HL-60/S4 treated with phorbol 12-myristate 13-acetate at 8.2 ng/mL for 4 days and 3 days (cell line): ENCODE measurements around the gene CDH23.

Experiments used
- in situ Hi-C: fragments of 300-500 bp; cut with MboI; formaldehyde crosslinking; loops from 2 replicates; pipeline ENCODE4 v1.15.0; 2022; ENCODE audit warnings: low sequenced_read_pairs

CDH23 gene

DNA sequence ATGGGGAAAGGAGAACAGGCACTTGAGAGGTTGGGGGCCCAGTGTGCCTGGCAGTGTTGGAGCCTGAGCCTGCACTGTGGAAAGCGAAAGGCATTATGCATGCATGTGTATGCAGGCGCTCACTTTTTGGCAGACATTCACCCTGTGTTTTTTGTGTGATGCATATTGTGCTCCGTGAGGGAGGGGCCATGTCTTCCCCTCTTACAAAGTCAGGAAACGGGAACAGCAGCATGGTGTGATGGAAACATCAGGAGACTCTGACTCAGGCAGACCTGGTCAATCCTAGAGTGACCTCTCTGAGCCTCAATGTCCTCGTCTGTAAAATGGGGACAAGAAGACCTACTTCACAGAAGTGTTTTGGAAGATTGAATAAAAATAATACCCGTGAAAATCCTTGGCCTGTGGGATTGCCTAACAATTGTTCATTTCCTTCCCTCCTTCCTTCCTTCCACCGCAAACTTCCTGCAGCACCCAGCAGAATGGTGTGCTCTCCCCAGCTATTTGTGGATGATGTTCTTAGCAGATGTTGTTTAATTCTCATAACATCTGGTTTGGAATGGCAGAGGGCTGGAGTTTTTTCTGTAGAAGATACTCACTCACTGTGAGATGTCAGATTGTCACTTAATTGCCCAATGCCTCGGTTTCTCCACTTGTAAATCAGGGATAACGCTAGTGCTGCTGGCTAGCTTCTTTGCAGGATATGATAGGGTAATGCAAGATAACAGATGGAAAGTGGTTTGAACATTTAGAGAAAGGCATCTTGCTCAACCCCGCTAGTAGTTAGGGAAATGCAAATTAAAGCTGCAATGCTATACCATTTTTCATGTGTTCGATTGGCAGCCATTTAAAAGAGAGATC lies 39.8 kb downstream of the CDH23 start:
- in situ Hi-C loops, result no loop called here

DNA sequence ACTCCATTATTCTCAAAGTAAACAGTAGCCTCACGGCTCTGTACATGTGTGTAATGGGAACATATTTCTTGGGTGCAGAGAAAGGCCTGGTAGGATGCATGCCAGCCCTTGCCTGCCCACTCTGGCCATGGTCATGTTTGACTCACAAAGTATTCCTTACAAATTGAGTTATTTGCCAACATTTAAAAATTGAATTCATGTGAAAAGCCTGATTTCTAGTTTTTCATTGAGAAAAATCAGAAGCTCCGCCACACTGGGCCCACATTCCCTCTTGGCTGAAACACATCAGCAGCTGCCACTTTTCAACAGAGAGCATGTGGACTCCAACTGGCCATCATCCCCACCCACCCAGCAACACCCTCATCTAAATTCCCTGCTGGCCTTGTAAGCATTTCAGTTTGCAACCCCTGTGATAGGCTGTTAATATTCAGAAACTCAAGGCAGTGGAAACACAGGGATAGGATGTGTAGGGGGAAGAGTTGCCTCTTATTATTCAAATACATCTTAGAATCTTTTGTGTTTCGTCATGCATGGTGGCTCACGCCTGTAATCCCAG lies 40.9 kb downstream of the CDH23 start:
- in situ Hi-C loops, result no loop called here

DNA sequence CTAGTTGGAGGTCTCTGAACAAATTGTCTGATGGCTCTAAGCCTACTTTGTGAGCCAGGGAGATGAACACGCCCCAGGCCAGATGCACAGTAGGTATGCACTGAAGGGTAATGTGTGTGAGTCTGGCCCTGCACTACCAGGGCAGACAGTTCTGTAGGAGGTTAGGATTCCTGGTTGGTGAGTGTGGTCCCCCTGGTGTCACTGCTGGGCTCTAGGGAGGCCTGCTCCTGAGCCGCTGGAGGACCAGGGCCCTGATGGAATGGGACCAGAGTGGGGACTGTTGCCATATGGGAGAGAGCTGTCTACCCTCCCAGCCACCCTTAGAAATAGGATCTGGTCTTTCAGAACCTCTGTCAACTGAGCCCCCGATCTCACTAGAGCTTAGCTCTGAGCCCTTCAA lies 42.0 kb downstream of the CDH23 start:
- in situ Hi-C loops, result no loop called here

DNA sequence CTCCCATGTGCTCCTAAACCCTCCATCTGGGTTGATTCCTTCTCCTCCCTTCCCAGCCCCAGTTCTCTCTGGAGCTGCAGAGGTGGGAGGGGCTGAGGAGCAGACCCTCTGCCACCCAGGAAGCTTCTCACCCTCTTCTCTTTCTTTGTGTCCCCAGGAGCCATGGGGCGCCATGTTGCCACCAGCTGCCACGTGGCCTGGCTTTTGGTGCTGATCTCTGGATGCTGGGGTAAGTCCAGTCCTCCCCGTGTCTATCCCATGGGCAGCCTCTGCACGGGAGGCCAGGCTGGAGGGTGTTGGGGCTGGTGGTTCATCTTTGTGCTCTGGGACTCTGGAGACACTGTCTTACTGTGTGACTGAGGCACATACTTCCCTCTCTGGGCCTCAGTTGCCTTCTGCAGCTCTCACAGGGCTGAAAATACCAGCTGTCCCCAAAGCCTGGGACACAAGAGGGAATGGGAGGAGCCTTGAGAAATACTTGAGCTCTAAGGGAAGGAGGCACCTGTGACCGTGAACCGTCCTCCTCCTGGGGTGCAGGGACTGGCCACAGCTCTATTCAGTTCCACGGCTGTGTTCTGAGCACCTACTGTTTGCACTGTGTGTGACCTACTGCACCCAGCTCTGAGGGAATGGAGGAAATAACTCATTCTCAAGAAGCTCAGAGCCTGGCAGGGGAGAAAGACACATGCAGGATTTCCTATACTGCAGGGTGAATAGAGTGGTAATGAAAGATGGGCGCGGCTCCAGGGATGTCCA lies 43.1 kb downstream of the CDH23 start:
- in situ Hi-C loops, result no loop called here

DNA sequence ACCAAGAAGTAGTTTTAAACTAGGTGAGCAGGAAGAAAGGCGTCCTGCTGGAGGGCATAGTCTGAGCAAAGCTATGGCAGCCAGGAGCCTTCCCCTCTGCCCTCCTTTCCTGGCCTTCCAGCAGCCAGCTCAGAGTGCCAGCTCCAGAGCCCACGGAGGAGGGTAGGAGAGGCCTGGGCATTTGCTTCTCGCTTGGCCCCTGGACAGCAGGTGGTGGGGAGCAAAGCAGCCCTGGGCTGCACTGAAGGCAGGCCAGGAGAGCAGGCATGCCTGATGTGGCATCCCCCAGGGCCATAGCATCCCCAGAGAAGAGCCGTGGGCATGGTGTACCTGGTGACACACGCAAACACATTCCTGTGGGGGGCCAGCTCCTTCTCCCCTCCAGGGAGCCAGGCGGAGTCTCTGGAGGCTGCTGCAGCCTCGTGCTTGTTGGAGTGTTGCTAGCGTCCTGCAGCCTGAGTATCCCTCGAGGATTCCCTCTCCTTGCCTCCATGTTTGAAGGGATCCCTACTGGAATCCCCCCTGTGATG lies 43.9 kb downstream of the CDH23 start:
- in situ Hi-C loops, result no loop called here

DNA sequence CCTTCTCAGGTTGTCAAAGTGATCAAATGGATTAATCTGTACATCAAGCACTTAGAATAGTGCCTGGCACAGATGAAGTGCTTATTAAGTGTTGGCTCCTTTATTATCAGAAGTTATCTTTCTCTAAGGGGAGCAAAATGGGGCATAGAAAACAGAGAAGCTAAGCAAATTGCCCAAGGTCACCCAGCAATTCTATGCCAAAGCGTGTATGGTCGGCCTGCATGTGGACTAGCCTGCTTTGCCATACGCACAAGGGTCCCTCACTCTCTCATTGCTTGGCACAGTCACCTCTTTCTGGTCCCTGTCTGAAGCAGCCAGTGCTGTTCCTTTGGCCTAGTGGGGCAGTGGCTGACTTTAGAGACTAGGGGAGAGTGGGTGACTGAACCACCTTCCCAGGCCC lies 45.3 kb downstream of the CDH23 start:
- in situ Hi-C loops, result no loop called here

DNA sequence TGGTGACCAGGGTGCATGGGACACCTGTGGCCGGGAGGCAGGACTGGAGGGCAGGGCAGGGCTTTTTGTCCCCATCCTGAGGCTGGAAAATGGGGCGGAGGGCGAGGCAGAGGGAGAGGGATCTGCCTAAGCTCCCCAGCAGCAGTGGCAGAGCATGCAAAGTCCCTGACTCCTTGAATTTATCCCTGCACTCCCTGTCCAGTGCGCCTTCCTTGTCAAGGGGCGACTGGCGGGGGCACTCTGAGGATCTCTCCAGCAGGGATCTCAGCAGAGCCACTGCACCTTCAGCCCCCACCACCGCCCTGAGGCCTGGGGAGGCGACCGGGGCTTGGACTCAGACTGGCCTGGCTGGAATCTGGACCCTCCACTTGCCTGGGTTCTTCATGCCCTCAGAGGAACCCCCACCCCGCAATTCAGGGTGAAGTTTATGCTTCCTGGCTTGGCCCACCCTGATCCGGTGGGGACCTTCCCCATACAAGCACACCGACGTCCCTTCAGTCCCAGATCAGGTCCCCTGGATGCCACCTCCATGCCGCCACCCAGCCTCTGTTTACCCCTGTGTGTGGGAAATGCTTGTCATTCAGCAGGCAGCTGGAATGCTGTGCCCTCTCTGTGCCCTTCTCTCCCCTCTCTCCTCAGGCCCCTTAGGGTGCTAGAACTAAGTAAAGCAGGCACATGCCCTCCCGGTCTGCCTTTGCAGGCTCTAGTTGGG lies 46.3 kb downstream of the CDH23 start:
- in situ Hi-C loops, result no loop called here

DNA sequence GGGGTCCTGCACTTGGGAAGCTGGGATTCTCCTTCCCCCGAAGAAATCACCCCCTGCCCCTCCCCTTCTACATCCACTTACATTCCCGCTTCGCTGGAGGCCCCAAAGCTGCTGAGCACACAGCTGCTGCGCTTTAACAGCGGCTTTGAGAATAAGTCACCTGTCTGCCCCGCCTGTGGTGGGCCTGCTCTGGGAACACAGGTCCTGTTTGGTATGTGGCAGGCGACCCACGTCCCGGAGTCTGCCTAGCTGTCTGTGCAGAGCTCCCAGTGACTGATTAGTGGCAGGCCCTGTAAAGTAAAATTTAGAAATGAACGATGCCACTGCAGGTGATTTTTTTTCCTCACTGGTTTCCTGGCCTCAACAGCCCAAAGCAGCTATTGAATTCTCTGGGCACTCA lies 47.0 kb downstream of the CDH23 start:
- in situ Hi-C loops, result no loop called here

DNA sequence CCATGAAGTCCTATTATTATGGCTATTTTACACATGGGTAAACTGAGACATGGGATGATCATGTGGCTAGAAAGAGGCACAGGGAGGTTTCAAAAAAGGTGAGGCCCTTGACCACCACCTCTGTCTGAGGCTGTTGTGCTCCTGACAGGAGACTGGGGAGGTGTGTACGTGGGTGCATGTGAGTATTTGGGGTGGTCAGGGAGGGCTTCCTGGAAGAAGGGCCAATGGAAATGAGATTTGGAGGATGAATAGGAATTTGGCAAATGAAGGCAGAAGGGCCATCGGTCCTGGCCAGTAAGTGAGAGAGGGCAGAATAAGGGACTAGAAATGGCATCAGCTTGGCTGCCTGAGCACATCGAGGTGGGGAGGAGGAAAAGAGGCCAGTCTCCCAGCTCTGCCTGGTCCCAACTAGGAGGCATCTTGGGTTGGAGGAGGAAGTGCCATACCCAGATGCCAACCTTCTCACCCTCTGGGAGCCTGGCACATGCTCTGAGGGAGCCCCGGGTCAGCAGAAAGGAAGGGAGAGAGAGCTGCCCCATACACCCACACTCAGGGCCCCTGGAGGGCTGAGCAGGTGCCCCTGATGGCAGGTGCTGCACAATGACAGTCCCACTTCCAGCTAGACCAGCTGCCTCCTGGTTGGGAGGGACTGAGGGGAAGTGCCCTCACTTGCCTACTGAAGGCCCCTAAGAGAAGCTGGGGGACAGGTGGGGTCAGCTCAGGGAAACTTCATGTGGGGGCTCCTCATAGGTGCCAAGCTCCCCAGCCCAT lies 47.7 kb downstream of the CDH23 start:
- in situ Hi-C loops, result no loop called here

DNA sequence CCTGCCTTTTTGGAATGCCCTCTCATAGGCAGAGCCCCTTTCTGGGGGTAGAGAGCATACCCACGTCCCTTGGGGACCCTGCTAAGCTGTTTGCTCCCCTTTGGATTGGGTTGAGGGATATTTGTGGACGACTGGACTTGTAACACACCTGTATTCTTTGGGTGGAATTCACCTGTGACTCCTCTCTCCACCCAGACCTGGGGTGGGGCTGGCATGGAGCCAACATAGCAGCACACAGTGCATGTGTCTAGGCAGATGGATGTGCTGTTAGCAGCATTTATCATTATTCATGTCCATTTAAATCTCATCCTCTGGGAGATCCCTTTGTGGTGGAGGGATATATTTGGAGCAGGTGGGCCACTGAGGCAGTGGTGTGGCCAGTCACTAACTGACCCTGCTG lies 51.0 kb downstream of the CDH23 start:
- in situ Hi-C loops, result no loop called here

DNA sequence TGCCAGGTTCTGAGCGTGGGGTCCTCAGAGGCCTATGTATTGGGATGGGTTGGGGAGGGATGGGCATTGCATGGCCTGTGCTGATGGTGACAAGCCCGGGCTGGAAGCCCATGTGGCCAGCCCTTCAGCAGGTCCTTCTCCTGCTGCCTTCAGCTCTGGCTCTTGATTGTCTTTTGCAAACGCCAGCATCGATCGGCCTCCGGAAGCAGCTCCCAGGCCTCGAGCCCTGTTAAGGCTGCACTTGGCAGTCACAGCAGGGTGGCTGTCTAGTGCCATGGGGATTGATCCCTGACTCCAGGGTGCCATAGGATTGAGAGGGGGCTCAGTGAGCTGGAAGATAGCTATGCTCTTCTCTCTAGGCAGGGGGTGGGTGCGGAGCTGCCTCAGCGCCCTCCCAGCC lies 51.4 kb downstream of the CDH23 start:
- in situ Hi-C loops, result no loop called here

DNA sequence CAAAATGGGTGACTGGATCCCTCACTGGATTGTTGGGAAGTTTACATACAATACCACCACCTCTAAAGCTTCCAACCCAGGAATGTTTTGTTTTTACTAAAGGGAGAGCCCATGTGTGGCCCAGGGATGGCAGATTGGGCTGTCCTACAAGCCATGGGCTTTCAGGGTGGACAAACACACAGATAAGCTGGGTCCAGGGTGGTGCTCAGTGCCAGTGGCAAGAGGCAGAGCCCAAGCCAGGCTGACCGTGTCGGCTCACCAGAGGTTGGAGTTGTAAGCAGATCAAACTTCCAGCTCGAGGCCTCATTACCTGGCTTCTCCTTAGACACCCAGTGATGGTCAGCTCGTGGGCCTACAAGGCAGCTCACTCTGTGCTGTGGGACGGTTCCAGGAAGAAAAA lies 52.3 kb downstream of the CDH23 start:
- in situ Hi-C loops, result no loop called here

DNA sequence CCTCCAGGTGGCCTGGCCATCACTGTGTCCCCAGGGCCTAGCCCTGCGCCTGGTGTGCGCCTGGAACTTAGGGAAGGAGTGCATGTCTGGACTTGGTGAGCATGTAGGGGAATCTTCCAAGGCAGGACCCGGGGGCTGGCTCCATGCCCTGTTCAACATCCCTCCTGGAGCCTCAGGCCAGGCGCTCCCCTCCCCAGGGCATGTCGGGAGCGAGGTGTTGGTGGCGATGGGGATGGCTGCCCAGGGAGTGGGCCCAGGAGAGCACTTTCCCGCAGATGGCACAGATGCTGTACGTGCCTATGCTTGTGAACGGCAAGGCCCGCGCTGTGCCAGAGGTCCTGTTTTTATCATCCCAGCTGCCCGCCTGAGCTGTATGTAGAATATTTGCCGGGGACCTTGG lies 55.0 kb downstream of the CDH23 start:
- in situ Hi-C loops, result no loop called here

DNA sequence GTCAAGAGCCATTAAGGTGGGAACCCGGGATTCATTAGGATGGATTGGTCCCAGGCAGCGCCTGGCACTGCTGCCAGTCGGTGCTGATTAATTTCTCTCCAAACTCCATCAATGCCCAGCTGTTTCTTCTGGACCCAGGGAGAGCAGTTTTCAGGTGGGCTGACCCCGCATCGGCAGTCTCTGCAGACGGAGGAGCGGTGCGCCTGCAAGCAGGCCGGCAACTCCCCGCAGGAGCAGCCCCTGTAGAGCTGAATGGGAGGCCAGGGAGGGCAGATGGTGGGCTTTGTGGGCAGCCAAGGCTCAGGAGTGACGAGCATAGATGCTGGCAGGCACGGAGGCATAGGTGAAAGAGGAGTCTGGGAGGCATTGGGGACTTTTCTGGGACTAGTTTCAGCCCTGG lies 56.5 kb downstream of the CDH23 start:
- in situ Hi-C loops, result no loop called here

DNA sequence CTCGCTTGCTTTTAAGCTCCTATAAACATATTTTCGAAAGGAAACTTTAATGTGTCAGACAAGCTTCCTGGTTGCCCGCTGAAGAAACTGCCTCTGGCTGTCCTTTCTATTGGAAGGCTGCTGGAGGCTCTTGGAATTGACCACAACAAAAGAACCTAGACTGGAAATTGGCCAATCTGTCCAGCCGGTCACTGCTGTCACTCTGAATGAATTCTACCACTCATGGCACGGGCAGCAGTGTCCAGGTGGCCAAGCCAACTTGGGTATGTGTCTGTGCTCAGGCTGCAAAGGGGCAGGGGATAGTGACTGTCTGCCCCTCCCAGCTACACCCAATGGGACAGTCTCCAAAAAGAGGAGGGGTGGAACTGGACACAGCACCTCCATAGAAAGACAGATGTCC lies 57.6 kb downstream of the CDH23 start:
- in situ Hi-C loops, result no loop called here

DNA sequence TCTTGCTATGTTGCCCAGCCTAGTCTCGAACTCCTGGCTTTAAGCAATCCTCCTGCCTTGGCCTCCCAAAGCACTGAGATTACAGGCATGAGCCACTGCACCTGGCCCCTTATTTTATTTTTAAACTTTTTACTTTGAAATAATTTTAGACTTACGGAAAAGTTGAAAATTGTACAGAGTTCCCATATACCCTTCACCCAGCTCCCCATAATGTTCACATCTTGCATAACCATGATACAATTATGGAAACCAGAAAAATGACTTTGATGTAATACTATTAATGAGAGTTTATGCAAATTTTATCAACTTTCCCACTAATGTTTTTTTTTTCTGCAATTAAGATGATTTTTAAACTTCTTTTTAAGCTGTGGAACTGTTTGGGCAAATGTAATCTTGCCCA lies 58.3 kb downstream of the CDH23 start:
- in situ Hi-C loops, result no loop called here

DNA sequence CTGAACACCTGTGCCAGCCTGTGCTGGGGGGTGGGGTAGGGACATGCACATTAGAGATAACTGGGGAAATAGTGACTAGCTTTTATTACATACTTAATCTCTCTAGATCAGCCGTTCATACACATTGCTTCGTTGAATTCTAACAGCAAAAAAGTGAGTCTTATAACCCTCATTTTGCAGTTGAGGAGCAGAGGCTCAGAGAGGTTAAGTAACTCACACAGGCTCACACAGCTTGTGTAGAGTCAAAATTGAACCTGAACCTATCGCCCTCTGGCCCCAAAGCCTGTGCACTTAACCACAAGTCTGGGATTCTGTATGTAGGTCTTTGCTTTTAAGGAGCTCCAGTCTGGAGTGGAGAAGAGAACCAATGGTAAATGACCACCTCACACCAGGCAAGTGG lies 59.9 kb downstream of the CDH23 start:
- in situ Hi-C loops, result no loop called here

DNA sequence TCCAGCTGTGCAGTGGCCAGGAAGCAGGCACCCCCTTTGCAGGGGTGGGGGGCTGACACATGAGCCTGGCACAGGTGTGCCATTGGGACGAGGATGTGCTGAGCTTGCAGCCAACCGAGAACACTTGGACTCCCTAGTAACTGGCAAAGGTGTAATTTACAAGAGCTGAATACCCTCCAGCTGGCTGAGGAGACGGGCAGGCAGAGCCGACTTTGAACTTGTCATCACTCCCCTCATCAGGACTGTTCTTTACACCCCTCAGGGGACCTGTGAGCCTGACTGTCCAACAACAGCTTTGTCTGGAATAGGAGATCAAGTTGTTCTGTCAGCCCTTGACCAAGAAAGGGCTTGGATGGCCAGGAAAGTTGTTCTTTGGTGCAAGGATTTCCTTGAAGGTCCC lies 61.2 kb downstream of the CDH23 start:
- in situ Hi-C loops, result no loop called here

DNA sequence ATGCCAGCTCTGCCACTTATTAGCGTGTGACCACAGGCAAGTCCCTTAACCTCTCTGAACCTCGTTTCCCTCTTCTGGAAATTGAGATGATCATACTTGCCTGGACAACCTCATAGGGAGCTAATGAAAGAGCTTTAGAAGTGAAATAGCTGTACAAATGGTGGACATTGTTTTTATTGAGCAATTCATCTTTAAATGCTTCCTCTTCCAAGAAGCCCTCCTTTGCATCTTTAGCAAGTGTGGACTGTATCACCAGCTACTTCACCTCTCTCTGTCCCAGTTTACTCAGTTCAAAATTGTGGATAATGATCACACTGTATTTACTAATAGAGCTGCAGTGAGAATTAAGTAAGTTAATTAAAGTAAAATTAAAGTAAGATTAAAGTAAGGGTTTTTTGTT lies 61.7 kb downstream of the CDH23 start:
- in situ Hi-C loops, result no loop called here

DNA sequence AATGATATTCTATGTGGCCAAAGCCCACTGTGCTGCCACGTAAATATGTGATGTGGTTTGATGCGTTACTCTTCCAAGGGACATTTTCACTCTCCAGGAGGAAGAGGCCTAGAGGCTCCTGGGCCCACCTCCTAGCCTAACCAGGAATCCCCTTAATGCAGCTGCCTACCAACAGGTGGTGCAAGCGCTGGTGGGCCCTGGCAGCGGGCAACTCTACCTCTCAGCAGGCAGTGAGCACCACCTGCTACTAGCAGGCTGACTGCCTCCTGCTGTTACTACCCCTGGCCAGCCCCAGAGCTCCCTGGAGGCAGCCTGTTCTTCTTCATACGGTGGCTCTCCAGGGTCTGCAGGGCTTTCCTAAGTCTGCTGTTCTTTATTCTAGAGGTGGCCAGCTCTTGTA lies 62.8 kb downstream of the CDH23 start:
- in situ Hi-C loops, result no loop called here

DNA sequence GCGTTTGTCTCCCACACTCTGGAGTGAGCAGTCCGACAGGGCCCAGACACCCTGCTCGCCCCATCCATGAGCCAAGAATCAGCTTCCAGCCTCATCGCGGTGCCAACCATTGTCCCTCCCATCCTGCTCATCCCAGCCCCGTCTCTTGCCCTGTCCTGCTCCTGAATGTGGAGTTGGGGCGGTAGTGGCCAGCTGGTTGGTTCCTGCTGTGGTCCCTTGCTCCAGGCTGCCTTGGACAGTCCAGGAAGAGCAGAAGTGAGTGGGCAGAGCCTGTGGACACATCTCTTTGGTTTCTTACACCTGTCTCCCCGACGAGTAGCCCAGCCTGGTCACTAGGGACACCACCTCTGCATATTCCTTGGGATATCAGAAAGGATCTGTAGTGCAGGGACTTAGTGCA lies 63.9 kb downstream of the CDH23 start:
- in situ Hi-C loops, result no loop called here
